ENCODE measurements around the gene DMXL2. TPM values are rescaled to one million over a fixed set of nuclear protein-coding genes. Genes with fewer than 3 reads are reported as not detected.
A peak's percentile ranks its signal among the peaks of the same experiment; 100 is the strongest.

The DMXL2 gene
- total RNA-seq, 1 donor from 2014 or later = 55.2 TPM

DNA sequence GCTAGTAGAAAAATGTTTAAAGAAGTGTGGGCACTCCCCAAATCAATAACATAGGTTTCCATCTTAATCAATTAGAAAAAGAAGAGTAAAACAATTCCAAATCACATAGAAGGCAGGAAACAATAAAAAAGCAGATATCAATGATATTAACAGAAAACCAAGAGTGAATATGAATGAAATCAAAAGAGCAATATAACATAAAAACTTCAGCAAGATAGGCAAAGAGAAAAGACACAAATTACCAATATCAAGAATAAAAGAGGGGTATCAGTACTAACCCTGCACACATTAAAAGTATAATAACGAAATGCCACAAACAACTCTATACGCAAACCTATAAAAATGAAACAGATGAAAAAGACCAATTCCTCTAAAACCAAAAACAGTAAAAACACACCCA lies 19.6 kb downstream of the DMXL2 start:
- no peak overlapping the region for H3K27ac ChIP-seq
- DNase-seq = no peak
- intact Hi-C loops (cut with DNase I) = no loop called here
- no peak overlapping the region for H3K4me3 ChIP-seq
- TF ChIP-seq, protein P1, sequence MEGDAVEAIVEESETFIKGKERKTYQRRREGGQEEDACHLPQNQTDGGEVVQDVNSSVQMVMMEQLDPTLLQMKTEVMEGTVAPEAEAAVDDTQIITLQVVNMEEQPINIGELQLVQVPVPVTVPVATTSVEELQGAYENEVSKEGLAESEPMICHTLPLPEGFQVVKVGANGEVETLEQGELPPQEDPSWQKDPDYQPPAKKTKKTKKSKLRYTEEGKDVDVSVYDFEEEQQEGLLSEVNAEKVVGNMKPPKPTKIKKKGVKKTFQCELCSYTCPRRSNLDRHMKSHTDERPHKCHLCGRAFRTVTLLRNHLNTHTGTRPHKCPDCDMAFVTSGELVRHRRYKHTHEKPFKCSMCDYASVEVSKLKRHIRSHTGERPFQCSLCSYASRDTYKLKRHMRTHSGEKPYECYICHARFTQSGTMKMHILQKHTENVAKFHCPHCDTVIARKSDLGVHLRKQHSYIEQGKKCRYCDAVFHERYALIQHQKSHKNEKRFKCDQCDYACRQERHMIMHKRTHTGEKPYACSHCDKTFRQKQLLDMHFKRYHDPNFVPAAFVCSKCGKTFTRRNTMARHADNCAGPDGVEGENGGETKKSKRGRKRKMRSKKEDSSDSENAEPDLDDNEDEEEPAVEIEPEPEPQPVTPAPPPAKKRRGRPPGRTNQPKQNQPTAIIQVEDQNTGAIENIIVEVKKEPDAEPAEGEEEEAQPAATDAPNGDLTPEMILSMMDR (IDR thresholded peaks at IDR 0.05) = no peak
- H3K36me3 ChIP-seq = no peaks in the 10 kb centered on the region
- ATAC-seq = no peak
- H3K4me1 ChIP-seq = peaks cover 3% of the 10 kb centered on the region
- no peaks in the 10 kb centered on the region for H3K27me3 ChIP-seq
- no peaks in the 10 kb centered on the region for H3K9me3 ChIP-seq

GRCh38 chr15:51602484-51602883 lies 20.1 kb downstream of the DMXL2 start:
- intact Hi-C loops (cut with DNase I) = no loop called here
- Histone ChIP-seq H3K4me3 (no peak overlapping the region), H3K9me3 (no peaks in the 10 kb centered on the region), H3K27ac (no peak overlapping the region), H3K27me3 (no peaks in the 10 kb centered on the region), H3K36me3 (no peaks in the 10 kb centered on the region), H3K4me1 (peaks cover 3% of the 10 kb centered on the region)
- no peak for DNase-seq
- TF ChIP-seq, protein P1 (IDR thresholded peaks at IDR 0.05) = no peak
- no peak for ATAC-seq

DNA sequence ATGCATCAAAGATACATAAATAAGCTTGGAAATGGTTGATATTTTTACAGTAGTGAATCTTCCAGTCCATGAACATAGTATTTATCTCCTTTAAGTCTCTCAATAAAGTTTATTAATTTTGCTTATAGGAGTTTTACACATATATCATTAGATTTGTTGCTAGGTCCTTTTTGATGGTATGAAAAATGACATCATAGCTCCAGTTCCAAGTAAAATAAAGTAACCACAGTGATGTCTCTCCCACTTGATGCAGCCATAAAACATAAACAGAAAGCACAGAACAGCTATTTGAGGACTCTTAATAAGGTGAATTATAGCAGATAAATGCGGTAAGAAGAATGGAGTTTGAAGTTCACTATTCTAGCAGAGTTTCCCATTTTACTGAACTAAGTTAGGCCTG lies 20.8 kb downstream of the DMXL2 start:
- H3K9me3 ChIP-seq = no peaks in the 10 kb centered on the region
- no peak overlapping the region for H3K27ac ChIP-seq
- TF ChIP-seq, protein P1 (IDR thresholded peaks at IDR 0.05) = no peak
- no peak overlapping the region for H3K4me3 ChIP-seq
- no peaks in the 10 kb centered on the region for H3K27me3 ChIP-seq
- H3K4me1 ChIP-seq = peaks cover 3% of the 10 kb centered on the region
- intact Hi-C loops (cut with DNase I) = no loop called here
- no peak for ATAC-seq
- no peak for DNase-seq
- no peaks in the 10 kb centered on the region for H3K36me3 ChIP-seq

- Histone ChIP-seq H3K4me1 (peaks cover 3% of the 10 kb centered on the region), H3K27ac (no peak overlapping the region), H3K36me3 (no peaks in the 10 kb centered on the region), H3K27me3 (no peaks in the 10 kb centered on the region), H3K9me3 (no peaks in the 10 kb centered on the region), H3K4me3 (no peak overlapping the region)
- DNase-seq (no peak), ATAC-seq (no peak)
- TF ChIP-seq, protein P1 (IDR thresholded peaks at IDR 0.05) = no peak
- intact Hi-C loops (cut with DNase I) = no loop called here
Measured at GRCh38 chr15:51600114-51600513, 22.5 kb downstream of the DMXL2 start.

DNA sequence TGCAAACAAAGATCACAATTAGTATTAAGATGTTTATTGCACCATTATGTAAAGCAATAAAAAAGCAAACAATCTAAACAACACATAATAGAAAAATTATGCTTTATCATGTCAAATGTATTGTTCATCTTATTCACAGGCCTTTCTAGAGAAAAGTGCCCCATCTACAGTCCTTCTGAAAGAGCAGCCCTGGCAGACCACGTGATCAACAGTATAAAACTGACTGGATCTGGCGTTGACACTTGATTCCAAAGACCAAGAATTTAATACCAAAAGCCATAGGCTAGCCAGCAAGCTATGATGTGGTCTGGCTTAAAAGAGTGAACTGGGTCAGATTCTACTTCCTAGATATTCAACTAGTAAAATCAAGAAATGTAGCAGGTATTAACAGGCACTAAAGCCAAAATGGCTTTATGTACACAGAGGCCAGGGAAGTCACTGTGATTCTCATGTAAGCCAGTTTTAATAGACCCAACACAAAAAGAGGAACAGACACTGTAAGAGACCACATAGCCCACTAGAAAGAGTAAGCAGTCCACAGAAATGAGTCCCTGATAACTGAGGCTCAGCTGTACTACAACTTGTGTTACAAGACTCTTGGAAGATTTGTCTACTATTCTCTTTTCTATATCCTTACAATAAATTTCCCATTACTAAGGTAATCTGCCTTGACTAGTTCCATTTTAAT lies 32.5 kb downstream of the DMXL2 start:
- Histone ChIP-seq H3K27ac (no peak overlapping the region), H3K36me3 (no peaks in the 10 kb centered on the region), H3K9me3 (no peaks in the 10 kb centered on the region), H3K27me3 (no peaks in the 10 kb centered on the region), H3K4me1 (no peaks in the 10 kb centered on the region), H3K4me3 (no peak overlapping the region)
- intact Hi-C loops (cut with DNase I) = no loop called here
- ATAC-seq = peak; percentile 67
- no peak for DNase-seq
- TF ChIP-seq, protein P1 (IDR thresholded peaks at IDR 0.05) = no peak

DNA sequence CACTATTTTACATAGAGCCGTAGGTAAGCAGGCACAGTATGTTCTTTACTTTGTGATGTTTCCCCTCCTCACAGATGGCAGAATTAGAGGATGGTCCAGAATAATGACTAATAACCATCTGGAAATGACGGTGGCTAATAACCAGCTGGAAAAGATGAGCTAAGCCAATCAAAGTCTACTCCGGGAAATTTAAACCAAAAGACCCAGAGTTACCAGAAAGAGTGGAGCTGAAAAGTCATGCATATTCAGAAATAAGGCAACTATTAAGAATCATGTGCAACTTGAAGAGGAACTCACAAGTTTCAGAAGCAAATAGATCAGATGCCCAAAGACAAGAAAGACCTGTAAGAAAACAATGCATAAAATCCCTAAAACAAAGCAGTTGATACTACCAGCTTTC lies 33.6 kb downstream of the DMXL2 start:
- TF ChIP-seq, protein P1 (IDR thresholded peaks at IDR 0.05) = no peak
- DNase-seq = no peak
- Histone ChIP-seq H3K36me3 (no peaks in the 10 kb centered on the region), H3K27ac (no peak overlapping the region), H3K4me1 (no peaks in the 10 kb centered on the region), H3K27me3 (no peaks in the 10 kb centered on the region), H3K9me3 (no peaks in the 10 kb centered on the region), H3K4me3 (no peak overlapping the region)
- ATAC-seq = no peak
- intact Hi-C loops (cut with DNase I) = no loop called here

Data from upper lobe of right lung (tissue), 1 donor.